HL-60 (cell line): ENCODE measurements around the gene MIPOL1.

Source experiments
- GABPA ChIP-seq: IDR thresholded peaks from 2 replicates; pipeline ENCODE4 v1.6.1; 2012; ENCODE audit warnings: low read depth
- POLR2AphosphoS5 ChIP-seq: IDR thresholded peaks from 2 replicates; pipeline ENCODE4 v1.6.1; 2012; ENCODE audit warnings: low read depth
- SPI1 ChIP-seq: IDR thresholded peaks from 2 replicates; pipeline ENCODE4 v1.6.1; 2012; ENCODE audit warnings: low read depth, mild to moderate bottlenecking, borderline replicate concordance
- TF ChIP-seq, protein P1 (sequence below): IDR thresholded peaks from one replicate; pipeline ENCODE4 v1.5.1; 2011; ENCODE audit warnings: low read length, control low read depth, inconsistent platforms; ENCODE audit not compliant: insufficient read depth
- TF ChIP-seq, protein P2 (sequence below): IDR thresholded peaks from 2 replicates; pipeline ENCODE4 v1.6.1; 2012; ENCODE audit warnings: low read depth; ENCODE audit not compliant: insufficient replicate concordance

DNA sequence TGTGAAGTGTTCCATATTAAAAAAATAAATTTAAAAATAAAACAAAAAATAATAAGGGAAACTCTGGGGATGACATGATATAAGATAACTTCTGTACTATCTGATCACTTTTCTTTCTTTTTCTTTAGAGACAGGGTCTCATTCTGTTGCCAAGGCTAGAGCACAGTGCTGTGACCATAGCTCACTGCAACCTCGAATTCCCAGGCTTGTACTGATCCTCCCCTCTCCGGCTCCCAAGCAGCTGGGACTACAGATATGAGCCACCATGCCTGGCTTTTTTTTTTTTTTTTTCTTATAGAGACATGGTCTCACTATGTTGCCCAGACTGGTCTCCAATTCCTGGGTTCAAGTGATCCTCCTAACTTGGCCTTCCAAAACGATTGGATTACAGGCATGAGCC is 10.4 kb upstream of the MIPOL1 start:
- TF ChIP-seq, protein P1, sequence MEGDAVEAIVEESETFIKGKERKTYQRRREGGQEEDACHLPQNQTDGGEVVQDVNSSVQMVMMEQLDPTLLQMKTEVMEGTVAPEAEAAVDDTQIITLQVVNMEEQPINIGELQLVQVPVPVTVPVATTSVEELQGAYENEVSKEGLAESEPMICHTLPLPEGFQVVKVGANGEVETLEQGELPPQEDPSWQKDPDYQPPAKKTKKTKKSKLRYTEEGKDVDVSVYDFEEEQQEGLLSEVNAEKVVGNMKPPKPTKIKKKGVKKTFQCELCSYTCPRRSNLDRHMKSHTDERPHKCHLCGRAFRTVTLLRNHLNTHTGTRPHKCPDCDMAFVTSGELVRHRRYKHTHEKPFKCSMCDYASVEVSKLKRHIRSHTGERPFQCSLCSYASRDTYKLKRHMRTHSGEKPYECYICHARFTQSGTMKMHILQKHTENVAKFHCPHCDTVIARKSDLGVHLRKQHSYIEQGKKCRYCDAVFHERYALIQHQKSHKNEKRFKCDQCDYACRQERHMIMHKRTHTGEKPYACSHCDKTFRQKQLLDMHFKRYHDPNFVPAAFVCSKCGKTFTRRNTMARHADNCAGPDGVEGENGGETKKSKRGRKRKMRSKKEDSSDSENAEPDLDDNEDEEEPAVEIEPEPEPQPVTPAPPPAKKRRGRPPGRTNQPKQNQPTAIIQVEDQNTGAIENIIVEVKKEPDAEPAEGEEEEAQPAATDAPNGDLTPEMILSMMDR = no peak
- TF ChIP-seq POLR2AphosphoS5 = no peak
- TF ChIP-seq SPI1 = no peak
- no peak for TF ChIP-seq GABPA
- TF ChIP-seq, protein P2, sequence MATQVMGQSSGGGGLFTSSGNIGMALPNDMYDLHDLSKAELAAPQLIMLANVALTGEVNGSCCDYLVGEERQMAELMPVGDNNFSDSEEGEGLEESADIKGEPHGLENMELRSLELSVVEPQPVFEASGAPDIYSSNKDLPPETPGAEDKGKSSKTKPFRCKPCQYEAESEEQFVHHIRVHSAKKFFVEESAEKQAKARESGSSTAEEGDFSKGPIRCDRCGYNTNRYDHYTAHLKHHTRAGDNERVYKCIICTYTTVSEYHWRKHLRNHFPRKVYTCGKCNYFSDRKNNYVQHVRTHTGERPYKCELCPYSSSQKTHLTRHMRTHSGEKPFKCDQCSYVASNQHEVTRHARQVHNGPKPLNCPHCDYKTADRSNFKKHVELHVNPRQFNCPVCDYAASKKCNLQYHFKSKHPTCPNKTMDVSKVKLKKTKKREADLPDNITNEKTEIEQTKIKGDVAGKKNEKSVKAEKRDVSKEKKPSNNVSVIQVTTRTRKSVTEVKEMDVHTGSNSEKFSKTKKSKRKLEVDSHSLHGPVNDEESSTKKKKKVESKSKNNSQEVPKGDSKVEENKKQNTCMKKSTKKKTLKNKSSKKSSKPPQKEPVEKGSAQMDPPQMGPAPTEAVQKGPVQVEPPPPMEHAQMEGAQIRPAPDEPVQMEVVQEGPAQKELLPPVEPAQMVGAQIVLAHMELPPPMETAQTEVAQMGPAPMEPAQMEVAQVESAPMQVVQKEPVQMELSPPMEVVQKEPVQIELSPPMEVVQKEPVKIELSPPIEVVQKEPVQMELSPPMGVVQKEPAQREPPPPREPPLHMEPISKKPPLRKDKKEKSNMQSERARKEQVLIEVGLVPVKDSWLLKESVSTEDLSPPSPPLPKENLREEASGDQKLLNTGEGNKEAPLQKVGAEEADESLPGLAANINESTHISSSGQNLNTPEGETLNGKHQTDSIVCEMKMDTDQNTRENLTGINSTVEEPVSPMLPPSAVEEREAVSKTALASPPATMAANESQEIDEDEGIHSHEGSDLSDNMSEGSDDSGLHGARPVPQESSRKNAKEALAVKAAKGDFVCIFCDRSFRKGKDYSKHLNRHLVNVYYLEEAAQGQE = no peak
